GM12892 (cell line): ENCODE results near the gene ADGRF5.

Experiments used
- POLR2A ChIP-seq: IDR thresholded peaks from 2 replicates; pipeline ENCODE4 v1.6.1; 2011; ENCODE audit warnings: low read depth, low read length, control low read depth
- POLR2AphosphoS5 ChIP-seq: IDR thresholded peaks from 2 replicates; pipeline ENCODE4 v1.6.1; 2011; ENCODE audit warnings: low read depth, low read length, control low read depth

DNA sequence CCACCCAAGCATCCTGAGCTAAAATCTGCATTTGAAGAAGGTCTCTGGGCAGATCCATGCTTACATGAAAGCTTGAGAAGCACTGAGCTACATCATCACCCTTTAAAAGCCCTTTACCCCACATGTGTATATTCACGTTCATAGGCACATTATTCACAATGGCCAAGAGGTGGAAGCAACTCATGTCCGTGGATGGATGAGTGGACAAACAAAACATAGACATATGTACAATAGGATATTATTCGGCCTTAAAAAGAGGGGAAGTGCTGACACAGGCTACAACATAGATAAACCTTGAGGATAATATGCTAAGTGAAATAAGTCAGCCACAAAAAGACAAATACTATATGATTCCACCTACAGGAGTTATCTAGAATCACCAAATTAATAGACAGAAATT is 17.6 kb downstream of the ADGRF5 start:
- TF ChIP-seq POLR2A = no peak
- no peak for TF ChIP-seq POLR2AphosphoS5
